Omental fat pad (tissue), 4 donors: ENCODE results near the gene GAL3ST1. TPM values are rescaled to one million over a fixed set of nuclear protein-coding genes. Genes with fewer than 3 reads are reported as not detected.

Source experiments
- ATAC-seq: fragments of 150-250 bp; one replicate; pipeline ENCODE4 v1.9.1; 2016; ENCODE audit warnings: mild to moderate bottlenecking, moderate library complexity; ENCODE audit not compliant: low FRiP score
- DNase-seq: peaks from one replicate; pipeline ENCODE4 v3.0.0-alpha.2; 2019; ENCODE audit warnings: low spot score
- CTCF ChIP-seq, 3 donors: fragments of 450-650 bp; IDR thresholded peaks; one replicate each; pipeline ENCODE4 v1.5.1; 2016 to 2017; ENCODE audit warnings: antibody characterized with exemption in 3 of 3, mild to moderate bottlenecking in 3 of 3, moderate library complexity in 2 of 3
- total RNA-seq, 4 donors: library from RNA; depleted of rRNA; stranded (reverse); fragments of >200 nt; gene quantifications; one replicate each; pipeline ENCODE4 v1.1.0, GENCODE V29; 2016

Gene GAL3ST1
- total RNA-seq, 4 donors from 2014 or later: 1.4 to 2.5 (median 1.8) TPM; not detected in 1

DNA sequence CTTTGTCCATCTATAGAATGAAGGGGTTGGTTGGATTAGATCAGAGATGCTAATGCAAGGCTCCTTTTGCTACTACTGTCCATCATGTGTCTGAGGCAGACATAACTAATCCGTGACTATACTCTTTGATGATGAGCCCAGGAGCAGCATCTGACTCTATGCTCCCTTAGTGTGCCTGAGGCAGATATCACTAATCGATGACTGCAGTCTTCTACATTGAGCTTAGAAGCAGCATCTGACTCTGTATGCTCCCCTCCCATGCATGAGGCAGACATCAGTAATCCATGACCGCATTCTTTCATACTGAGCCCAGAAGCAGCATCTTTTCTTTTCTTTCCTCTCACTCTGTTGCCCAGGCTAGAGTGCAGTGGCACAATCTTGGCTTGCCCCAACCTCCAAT is 36.7 kb upstream of the GAL3ST1 start:
- DNase-seq: no peak
- ATAC-seq: no peak
- TF ChIP-seq CTCF (IDR thresholded peaks at IDR 0.05): no peak

GRCh38 chr22:30610299-30610698 is 35.8 kb upstream of the GAL3ST1 start:
- TF ChIP-seq CTCF (IDR thresholded peaks at IDR 0.05): no peak
- ATAC-seq: no peak
- peak; percentile 36 for DNase-seq

- no peak for TF ChIP-seq CTCF (IDR thresholded peaks at IDR 0.05)
- ATAC-seq (peak; percentile 70), DNase-seq (peak; percentile 40)
These were observed 35.1 kb upstream of the GAL3ST1 start for GRCh38 chr22:30609260-30610185.

GRCh38 chr22:30607939-30608338 is 33.5 kb upstream of the GAL3ST1 start:
- TF ChIP-seq CTCF (IDR thresholded peaks at IDR 0.05): no peak
- ATAC-seq: no peak
- no peak for DNase-seq

DNA sequence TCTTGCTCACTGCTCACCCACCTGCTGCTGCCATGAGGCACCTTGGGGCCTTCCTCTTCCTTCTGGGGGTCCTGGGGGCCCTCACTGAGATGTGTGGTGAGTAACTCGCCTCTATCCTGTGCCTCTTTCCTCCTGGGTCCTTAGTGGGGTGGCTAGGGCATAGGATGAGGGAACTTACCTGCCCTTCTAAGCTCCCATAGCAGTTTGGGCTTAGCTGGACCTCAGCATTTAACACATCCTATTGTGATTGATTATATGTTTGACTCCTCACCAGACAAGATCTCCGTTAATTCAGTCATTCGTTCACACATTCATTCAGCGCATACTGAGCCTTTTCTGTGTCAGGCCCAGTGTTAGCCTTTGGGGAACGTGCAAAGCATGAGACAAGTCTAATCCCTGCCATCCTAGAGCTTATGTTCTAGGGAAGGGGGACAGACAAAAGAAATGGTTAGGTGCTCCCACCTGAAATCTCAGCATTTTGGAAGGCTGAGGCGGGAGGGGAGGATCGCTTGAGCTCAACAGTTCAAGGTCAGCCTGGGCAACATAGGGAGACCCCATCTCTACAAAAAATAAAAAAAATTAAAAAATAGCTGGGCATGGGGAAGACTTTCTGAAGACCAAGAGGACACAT is 33.0 kb upstream of the GAL3ST1 start:
- DNase-seq (no peak), ATAC-seq (peak; percentile 1)
- no peak for TF ChIP-seq CTCF (IDR thresholded peaks at IDR 0.05)

- peak; percentile 68 for ATAC-seq
- no peak for TF ChIP-seq CTCF (IDR thresholded peaks at IDR 0.05)
- DNase-seq: peak; percentile 37
These were observed 32.2 kb upstream of the GAL3ST1 start, which contains the start of gene TCN2 for GRCh38 chr22:30606455-30607299. Gene TCN2 (plus strand): TSS chr22:30607174. CDS start chr22:30607332, 158 bp downstream.
